Smooth muscle cell of bladder (primary cell): ENCODE results near the gene ZNF587B. TPM values are rescaled to one million over a fixed set of nuclear protein-coding genes. Genes with fewer than 3 reads are reported as not detected.

Experiments used
- total RNA-seq: library from RNA; depleted of rRNA; stranded (reverse); fragments of >200 nt; gene quantifications from 2 replicates; pipeline ENCODE4 v1.2.3, GENCODE V29; 2014

The ZNF587B gene
- total RNA-seq = 14.6 and 18.1 TPM in 2 replicates

GRCh38 chr19:57830071-57830602 is at the start of gene ZNF587B:
TSS of gene ZNF587B (plus strand) at chr19:57830299. CDS start at chr19:57830529, 230 bp downstream.

GRCh38 chr19:57814505-57815246 is 15.4 kb upstream of the ZNF587B start, which contains the start of gene ZNF552:
TSS of gene ZNF552 (minus strand) at chr19:57814913. CDS start at chr19:57814743, 170 bp downstream.

GRCh38 chr19:57849666-57850473 is 19.8 kb downstream of the ZNF587B start, which contains the start of gene ZNF587:
TSS of gene ZNF587 (plus strand) at chr19:57849859. CDS start at chr19:57850039, 180 bp downstream.

GRCh38 chr19:57888560-57889231 is 58.6 kb downstream of the ZNF587B start, which contains the start of gene ZNF814:
TSS of gene ZNF814 (minus strand) at chr19:57889037. CDS start at chr19:57888802, 235 bp downstream.

Other genes with a start within 250 kb of the ZNF587B start
- 5.4 and 5.5 TPM in 2 replicates for gene ZIK1, start 246.2 kb upstream of the ZNF587B start, total RNA-seq
- gene ZNF530, start 230.4 kb upstream of the ZNF587B start, total RNA-seq = 1.6 and 2.6 TPM in 2 replicates
- 15.5 and 18.8 TPM in 2 replicates for gene ZNF134, start 216.1 kb upstream of the ZNF587B start, total RNA-seq
- gene ZNF211, start 197.1 kb upstream of the ZNF587B start, total RNA-seq = 8.0 and 10.2 TPM in 2 replicates
- gene ZSCAN4, start 161.4 kb upstream of the ZNF587B start, total RNA-seq = not detected in 2 replicates
- gene ZNF551, start 148.3 kb upstream of the ZNF587B start, total RNA-seq = 4.0 and 4.3 TPM in 2 replicates
- 2.8 and 3.6 TPM in 2 replicates for gene ZNF154, start 121.1 kb upstream of the ZNF587B start, total RNA-seq
- gene ZNF671, start 102.7 kb upstream of the ZNF587B start, total RNA-seq = 8.9 and 9.2 TPM in 2 replicates
- 11.2 and 14.1 TPM in 2 replicates for gene ZNF776, start 83.5 kb upstream of the ZNF587B start, total RNA-seq
- gene ZNF586, start 60.6 kb upstream of the ZNF587B start, total RNA-seq = 12.6 and 12.7 TPM in 2 replicates
- 4.7 and 6.0 TPM in 2 replicates for gene ZNF552, start 15.4 kb upstream of the ZNF587B start, total RNA-seq
- 18.5 and 20.2 TPM in 2 replicates for gene ZNF587, start 19.6 kb downstream of the ZNF587B start, total RNA-seq
- 3.4 and 3.7 TPM in 2 replicates for gene ZNF814, start 58.7 kb downstream of the ZNF587B start, total RNA-seq
- gene ZNF417, start 86.3 kb downstream of the ZNF587B start, total RNA-seq = 14.5 and 16.6 TPM in 2 replicates
- 5.0 and 6.3 TPM in 2 replicates for gene ZNF418, start 105.1 kb downstream of the ZNF587B start, total RNA-seq
- gene ZNF256, start 117.4 kb downstream of the ZNF587B start, total RNA-seq = 3.6 and 3.8 TPM in 2 replicates
- gene C19orf18, start 144.2 kb downstream of the ZNF587B start, total RNA-seq = 0.14 and 0.18 TPM in 2 replicates
- 10.8 and 14.7 TPM in 2 replicates for gene ZNF606, start 172.5 kb downstream of the ZNF587B start, total RNA-seq
- gene ZSCAN1, start 203.7 kb downstream of the ZNF587B start, total RNA-seq = not detected in 2 replicates
- gene ZNF135, start 229.0 kb downstream of the ZNF587B start, total RNA-seq = 4.2 and 5.0 TPM in 2 replicates